ENCODE data around the gene CBX1.
A peak's percentile ranks its signal among the peaks of the same experiment; 100 is the strongest.
"Not testable (repeated sequence)": the region's sequence is repeated elsewhere in the genome, so short reads cannot be mapped to it uniquely, and the experiment has no call there.

Gene CBX1

DNA sequence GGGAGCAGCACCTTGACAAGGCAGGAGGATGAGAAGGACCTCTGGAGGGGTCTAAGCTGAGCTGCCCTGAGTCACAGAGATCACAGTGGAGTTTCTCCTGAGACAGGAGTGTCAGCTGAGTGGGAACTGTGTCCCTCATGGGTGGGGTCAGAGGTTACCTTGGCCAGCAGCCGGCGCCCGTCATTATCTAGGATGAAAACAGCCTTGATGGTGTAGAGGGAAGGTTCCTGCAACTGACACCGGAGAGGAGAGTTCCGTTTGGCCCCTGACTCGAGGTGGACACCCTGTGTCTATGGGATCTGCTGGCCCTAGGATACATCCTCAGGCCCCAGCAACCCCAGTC, 64.6 kb downstream of the CBX1 start:
- Histone ChIP-seq H2BK120ac (ENCODE audit: low read depth, low read length) (no peak overlapping the region), H3K23ac (ENCODE audit: low read length in 2 of 2) (peak overlapping the region in 1 of 2 experiments; percentile 10), H2AFZ (ENCODE audit: low read depth, low read length) (no peak overlapping the region), H2BK12ac (ENCODE audit: low read length in 2 of 2) (peak overlapping the region; percentile 49 to 55), H3K18ac (ENCODE audit: low read depth in 1 of 2, low read length in 2 of 2) (peak overlapping the region; percentile 74 to 97), H3K79me1 (replicated peaks; ENCODE audit: low read length, poor library complexity, severe bottlenecking) (peaks cover 3% of the 10 kb centered on the region), H3K4me3 (ENCODE audit: insufficient read depth in 1 of 2, low read depth in 1 of 2, low read length in 2 of 2) (peak overlapping the region; percentile 64 to 86), H3K27me3 (ENCODE audit: control insufficient read depth in 1 of 2, insufficient read depth in 1 of 2, low read length in 2 of 2) (no peaks in the 10 kb centered on the region), H3K14ac (ENCODE audit: low read length in 2 of 2) (peak overlapping the region in 1 of 2 experiments; percentile 64), H2BK5ac (ENCODE audit: low read depth, low read length, poor library complexity, severe bottlenecking) (peak overlapping the region; percentile 4), H3K9me3 (ENCODE audit: control insufficient read depth, low read length) (no peaks in the 10 kb centered on the region), H3K4ac (ENCODE audit: low read depth in 1 of 2, low read length in 2 of 2) (peak overlapping the region in 1 of 2 experiments; percentile 29), H2BK15ac (ENCODE audit: low read depth, poor library complexity, severe bottlenecking) (peak overlapping the region; percentile 36), H3K36me3 (ENCODE audit: control insufficient read depth in 1 of 2, insufficient read depth in 2 of 2, low read depth in 1 of 2, low read length in 2 of 2) (peaks cover 14 to 29% of the 10 kb centered on the region in 2 experiments), H3K4me2 (ENCODE audit: low read length, poor library complexity, severe bottlenecking) (peak overlapping the region; percentile 83), H4K8ac (ENCODE audit: low read length) (peak overlapping the region; percentile 78), H2AK5ac (ENCODE audit: low read length, severe bottlenecking) (peak overlapping the region; percentile 79), H4K91ac (ENCODE audit: low read length) (peak overlapping the region; percentile 88), H3K9ac (ENCODE audit: low read length) (peak overlapping the region; percentile 93), H3K27ac (ENCODE audit: low read length, poor library complexity, severe bottlenecking) (no peak overlapping the region), H3K4me1 (ENCODE audit: control insufficient read depth, insufficient read depth, low read depth, low read length) (peaks cover 13% of the 10 kb centered on the region)
- WGBS, result 54% methylated on average over 6 of the region's 6 CpGs
- DNase-seq, result no peak

GRCh38 chr17:48034734-48035133, 66.5 kb downstream of the CBX1 start:
- Histone ChIP-seq H3K36me3 (ENCODE audit: control insufficient read depth in 1 of 2, insufficient read depth in 2 of 2, low read depth in 1 of 2, low read length in 2 of 2) (peaks cover 14 to 32% of the 10 kb centered on the region in 2 experiments), H3K4me1 (ENCODE audit: control insufficient read depth, insufficient read depth, low read depth, low read length) (peaks cover 13% of the 10 kb centered on the region)
- H3K4me3 ChIP-seq (ENCODE audit: insufficient read depth in 1 of 2, low read depth in 1 of 2, low read length in 2 of 2); H3K27me3 ChIP-seq (ENCODE audit: control insufficient read depth in 1 of 2, insufficient read depth in 1 of 2, low read length in 2 of 2); H2AFZ ChIP-seq (ENCODE audit: low read depth, low read length); H2BK12ac ChIP-seq (ENCODE audit: low read length in 2 of 2); H2BK120ac ChIP-seq (ENCODE audit: low read depth, low read length); H3K14ac ChIP-seq (ENCODE audit: low read length in 2 of 2); H3K23ac ChIP-seq (ENCODE audit: low read length in 2 of 2); H4K91ac ChIP-seq (ENCODE audit: low read length); H3K27ac ChIP-seq (ENCODE audit: low read length, poor library complexity, severe bottlenecking); DNase-seq; H3K18ac ChIP-seq (ENCODE audit: low read depth in 1 of 2, low read length in 2 of 2); H3K9ac ChIP-seq (ENCODE audit: low read length); H3K79me1 ChIP-seq (replicated peaks; ENCODE audit: low read length, poor library complexity, severe bottlenecking); H3K4me2 ChIP-seq (ENCODE audit: low read length, poor library complexity, severe bottlenecking); H3K4ac ChIP-seq (ENCODE audit: low read depth in 1 of 2, low read length in 2 of 2); H2BK5ac ChIP-seq (ENCODE audit: low read depth, low read length, poor library complexity, severe bottlenecking); H3K9me3 ChIP-seq (ENCODE audit: control insufficient read depth, low read length); H2BK15ac ChIP-seq (ENCODE audit: low read depth, poor library complexity, severe bottlenecking); H4K8ac ChIP-seq (ENCODE audit: low read length); H2AK5ac ChIP-seq (ENCODE audit: low read length, severe bottlenecking): not testable (repeated sequence)
- WGBS, result 91% methylated on average over 7 of the region's 12 CpGs

DNA sequence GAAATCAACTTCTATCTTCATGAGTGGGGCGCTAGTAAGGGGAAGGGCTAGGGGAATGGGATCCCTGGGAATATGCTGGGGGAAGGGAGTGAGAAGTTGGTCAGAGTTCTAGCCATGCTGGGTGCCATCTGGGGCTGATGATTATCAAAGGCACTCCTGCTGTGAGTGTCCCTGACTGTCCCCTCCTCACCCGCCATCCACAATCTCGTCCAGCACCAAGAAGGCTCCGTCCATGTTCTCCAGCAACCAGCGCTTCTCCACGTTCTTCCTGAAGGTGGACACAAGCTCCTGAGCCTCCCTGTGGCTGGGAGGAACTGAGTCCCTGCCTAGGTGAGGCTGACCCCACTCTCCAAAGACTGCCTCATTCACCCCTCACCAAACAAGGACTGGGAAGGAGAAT, 69.3 kb downstream of the CBX1 start:
- Histone ChIP-seq H3K36me3 (ENCODE audit: control insufficient read depth in 1 of 2, insufficient read depth in 2 of 2, low read depth in 1 of 2, low read length in 2 of 2) (peaks cover 14 to 35% of the 10 kb centered on the region in 2 experiments), H2AFZ (ENCODE audit: low read depth, low read length) (no peak overlapping the region), H4K91ac (ENCODE audit: low read length) (no peak overlapping the region), H3K4me1 (ENCODE audit: control insufficient read depth, insufficient read depth, low read depth, low read length) (peaks cover 5% of the 10 kb centered on the region), H3K4me2 (ENCODE audit: low read length, poor library complexity, severe bottlenecking) (no peak overlapping the region), H3K23ac (ENCODE audit: low read length in 2 of 2) (no peak overlapping the region), H3K27me3 (ENCODE audit: control insufficient read depth in 1 of 2, insufficient read depth in 1 of 2, low read length in 2 of 2) (no peaks in the 10 kb centered on the region), H3K9me3 (ENCODE audit: control insufficient read depth, low read length) (no peaks in the 10 kb centered on the region), H3K27ac (ENCODE audit: low read length, poor library complexity, severe bottlenecking) (no peak overlapping the region), H3K79me1 (replicated peaks; ENCODE audit: low read length, poor library complexity, severe bottlenecking) (peaks cover 3% of the 10 kb centered on the region), H3K4ac (ENCODE audit: low read depth in 1 of 2, low read length in 2 of 2) (no peak overlapping the region), H2BK5ac (ENCODE audit: low read depth, low read length, poor library complexity, severe bottlenecking) (no peak overlapping the region), H3K9ac (ENCODE audit: low read length) (no peak overlapping the region), H2BK12ac (ENCODE audit: low read length in 2 of 2) (no peak overlapping the region), H3K14ac (ENCODE audit: low read length in 2 of 2) (no peak overlapping the region), H3K4me3 (ENCODE audit: insufficient read depth in 1 of 2, low read depth in 1 of 2, low read length in 2 of 2) (no peak overlapping the region), H3K18ac (ENCODE audit: low read depth in 1 of 2, low read length in 2 of 2) (no peak overlapping the region), H2AK5ac (ENCODE audit: low read length, severe bottlenecking) (no peak overlapping the region), H2BK120ac (ENCODE audit: low read depth, low read length) (no peak overlapping the region), H2BK15ac (ENCODE audit: low read depth, poor library complexity, severe bottlenecking) (no peak overlapping the region), H4K8ac (ENCODE audit: low read length) (no peak overlapping the region)
- WGBS, result 89% methylated on average over 6 of the region's 6 CpGs
- DNase-seq, result no peak

DNA sequence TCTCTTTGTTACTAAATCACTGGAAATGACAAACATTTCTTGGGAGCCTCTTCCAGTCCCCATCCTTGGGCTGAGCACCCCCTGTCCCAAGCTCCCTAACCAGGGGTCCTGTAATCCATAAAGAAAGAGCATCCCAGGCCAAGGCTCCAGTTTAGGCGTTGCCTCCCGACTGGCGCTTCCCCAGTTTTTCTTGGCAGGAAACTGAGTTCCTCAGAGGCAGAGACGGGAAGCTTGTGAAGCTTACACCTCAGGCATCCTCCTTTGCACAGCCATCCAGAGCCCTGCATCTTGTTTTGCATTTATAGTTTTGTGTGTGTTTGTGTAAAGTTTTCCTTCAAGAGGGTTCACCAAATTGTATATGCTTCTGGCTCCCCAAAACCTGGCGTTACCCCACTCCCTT, 70.7 kb downstream of the CBX1 start:
- Histone ChIP-seq H3K27ac (ENCODE audit: low read length, poor library complexity, severe bottlenecking) (no peak overlapping the region), H3K4ac (ENCODE audit: low read depth in 1 of 2, low read length in 2 of 2) (no peak overlapping the region), H2AFZ (ENCODE audit: low read depth, low read length) (no peak overlapping the region)

More for the DNA sequence above, 70.7 kb downstream of the CBX1 start:
- H2BK15ac ChIP-seq (ENCODE audit: low read depth, poor library complexity, severe bottlenecking), result no peak overlapping the region
- H3K4me3 ChIP-seq (ENCODE audit: insufficient read depth in 1 of 2, low read depth in 1 of 2, low read length in 2 of 2), result no peak overlapping the region
- H3K79me1 ChIP-seq (replicated peaks; ENCODE audit: low read length, poor library complexity, severe bottlenecking), result no peaks in the 10 kb centered on the region
- no peak for DNase-seq
- peaks cover 14 to 36% of the 10 kb centered on the region in 2 experiments for H3K36me3 ChIP-seq (ENCODE audit: control insufficient read depth in 1 of 2, insufficient read depth in 2 of 2, low read depth in 1 of 2, low read length in 2 of 2)
- no peak overlapping the region for H2BK12ac ChIP-seq (ENCODE audit: low read length in 2 of 2)
- H3K4me2 ChIP-seq (ENCODE audit: low read length, poor library complexity, severe bottlenecking), result no peak overlapping the region
- H4K8ac ChIP-seq (ENCODE audit: low read length), result no peak overlapping the region
- H3K14ac ChIP-seq (ENCODE audit: low read length in 2 of 2), result no peak overlapping the region
- no peaks in the 10 kb centered on the region for H3K9me3 ChIP-seq (ENCODE audit: control insufficient read depth, low read length)
- no peak overlapping the region for H3K18ac ChIP-seq (ENCODE audit: low read depth in 1 of 2, low read length in 2 of 2)
- H2AK5ac ChIP-seq (ENCODE audit: low read length, severe bottlenecking), result no peak overlapping the region
- no peak overlapping the region for H4K91ac ChIP-seq (ENCODE audit: low read length)
- peak overlapping the region; percentile 55 for H3K9ac ChIP-seq (ENCODE audit: low read length)
- no peak overlapping the region for H2BK120ac ChIP-seq (ENCODE audit: low read depth, low read length)
- H3K27me3 ChIP-seq (ENCODE audit: control insufficient read depth in 1 of 2, insufficient read depth in 1 of 2, low read length in 2 of 2), result no peaks in the 10 kb centered on the region
- H3K23ac ChIP-seq (ENCODE audit: low read length in 2 of 2), result no peak overlapping the region
- H3K4me1 ChIP-seq (ENCODE audit: control insufficient read depth, insufficient read depth, low read depth, low read length), result peaks cover 9% of the 10 kb centered on the region
- WGBS, result 78% methylated on average over 4 of the region's 5 CpGs
- no peak overlapping the region for H2BK5ac ChIP-seq (ENCODE audit: low read depth, low read length, poor library complexity, severe bottlenecking)

Measured in mesenchymal stem cell (in vitro differentiated cells and primary cell).